ENCODE measurements around the gene KIRREL3.

Gene KIRREL3

DNA sequence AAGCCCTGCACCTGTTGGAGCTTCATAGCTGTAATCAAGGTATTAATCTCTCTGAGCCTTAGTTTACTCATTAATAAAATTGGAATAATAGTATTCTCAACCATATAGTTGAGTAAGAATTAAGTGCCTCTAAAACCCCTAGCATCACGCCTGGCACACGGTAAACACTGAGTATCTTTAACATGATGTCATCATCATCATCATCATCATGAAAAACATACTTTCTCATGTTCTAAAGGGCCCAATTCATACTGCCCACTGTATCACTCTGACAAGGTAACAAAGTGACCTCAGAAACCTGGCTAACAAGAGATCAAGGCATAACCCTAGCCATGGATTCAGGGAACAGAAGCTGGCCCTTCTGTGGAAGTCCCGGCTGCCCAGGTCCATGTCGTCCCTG is 58.4 kb downstream of the KIRREL3 start:
- no peak overlapping the region for H3K27ac ChIP-seq
- no peak for TF ChIP-seq ZFX (IDR thresholded peaks at IDR 0.05)
- TF ChIP-seq, protein P1, sequence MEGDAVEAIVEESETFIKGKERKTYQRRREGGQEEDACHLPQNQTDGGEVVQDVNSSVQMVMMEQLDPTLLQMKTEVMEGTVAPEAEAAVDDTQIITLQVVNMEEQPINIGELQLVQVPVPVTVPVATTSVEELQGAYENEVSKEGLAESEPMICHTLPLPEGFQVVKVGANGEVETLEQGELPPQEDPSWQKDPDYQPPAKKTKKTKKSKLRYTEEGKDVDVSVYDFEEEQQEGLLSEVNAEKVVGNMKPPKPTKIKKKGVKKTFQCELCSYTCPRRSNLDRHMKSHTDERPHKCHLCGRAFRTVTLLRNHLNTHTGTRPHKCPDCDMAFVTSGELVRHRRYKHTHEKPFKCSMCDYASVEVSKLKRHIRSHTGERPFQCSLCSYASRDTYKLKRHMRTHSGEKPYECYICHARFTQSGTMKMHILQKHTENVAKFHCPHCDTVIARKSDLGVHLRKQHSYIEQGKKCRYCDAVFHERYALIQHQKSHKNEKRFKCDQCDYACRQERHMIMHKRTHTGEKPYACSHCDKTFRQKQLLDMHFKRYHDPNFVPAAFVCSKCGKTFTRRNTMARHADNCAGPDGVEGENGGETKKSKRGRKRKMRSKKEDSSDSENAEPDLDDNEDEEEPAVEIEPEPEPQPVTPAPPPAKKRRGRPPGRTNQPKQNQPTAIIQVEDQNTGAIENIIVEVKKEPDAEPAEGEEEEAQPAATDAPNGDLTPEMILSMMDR (conservative IDR thresholded peaks at IDR 0.05), result no peak

DNA sequence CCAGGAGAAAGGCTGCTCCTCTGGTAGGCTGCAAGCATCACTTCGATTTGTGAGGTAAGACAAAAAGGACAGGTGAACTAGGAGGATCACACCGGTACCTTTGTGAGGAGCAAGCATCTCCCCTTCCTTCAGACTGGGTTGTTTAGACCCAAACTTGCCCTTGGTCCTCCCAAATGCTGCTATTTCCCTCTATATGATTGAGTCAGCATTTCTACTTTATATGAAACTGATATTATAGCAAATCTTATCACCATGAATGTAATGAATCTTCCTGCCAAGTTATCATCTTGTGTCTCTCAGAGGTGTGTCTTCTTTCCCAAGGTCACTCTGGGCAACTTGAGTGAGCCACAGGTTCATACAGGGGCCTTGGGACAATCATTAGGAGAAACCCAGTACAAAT is 61.0 kb downstream of the KIRREL3 start:
- TF ChIP-seq, protein P1 (conservative IDR thresholded peaks at IDR 0.05), result no peak
- TF ChIP-seq ZFX (IDR thresholded peaks at IDR 0.05), result no peak
- H3K27ac ChIP-seq, result no peak overlapping the region

DNA sequence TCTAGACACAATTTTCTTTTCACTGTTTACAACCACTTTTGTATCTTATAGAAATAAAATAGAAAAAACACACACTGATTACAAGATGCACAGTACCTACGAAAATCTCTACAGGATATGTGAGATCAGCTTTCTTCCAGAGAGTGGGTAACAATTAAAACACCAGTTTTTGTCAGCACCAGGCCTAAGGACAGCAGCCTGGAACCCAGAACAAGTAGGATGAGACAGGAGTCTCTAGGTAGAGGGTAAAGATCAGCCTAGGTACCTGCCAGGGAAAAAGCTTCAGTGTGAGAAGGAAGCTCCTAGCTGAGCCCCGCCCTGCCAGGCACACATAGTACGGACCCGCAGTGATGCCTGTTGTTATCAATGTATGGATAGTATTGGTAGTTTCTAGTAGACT is 61.9 kb downstream of the KIRREL3 start:
- H3K27ac ChIP-seq, result no peak overlapping the region
- TF ChIP-seq ZFX (IDR thresholded peaks at IDR 0.05), result no peak
- TF ChIP-seq, protein P1 (conservative IDR thresholded peaks at IDR 0.05), result no peak

DNA sequence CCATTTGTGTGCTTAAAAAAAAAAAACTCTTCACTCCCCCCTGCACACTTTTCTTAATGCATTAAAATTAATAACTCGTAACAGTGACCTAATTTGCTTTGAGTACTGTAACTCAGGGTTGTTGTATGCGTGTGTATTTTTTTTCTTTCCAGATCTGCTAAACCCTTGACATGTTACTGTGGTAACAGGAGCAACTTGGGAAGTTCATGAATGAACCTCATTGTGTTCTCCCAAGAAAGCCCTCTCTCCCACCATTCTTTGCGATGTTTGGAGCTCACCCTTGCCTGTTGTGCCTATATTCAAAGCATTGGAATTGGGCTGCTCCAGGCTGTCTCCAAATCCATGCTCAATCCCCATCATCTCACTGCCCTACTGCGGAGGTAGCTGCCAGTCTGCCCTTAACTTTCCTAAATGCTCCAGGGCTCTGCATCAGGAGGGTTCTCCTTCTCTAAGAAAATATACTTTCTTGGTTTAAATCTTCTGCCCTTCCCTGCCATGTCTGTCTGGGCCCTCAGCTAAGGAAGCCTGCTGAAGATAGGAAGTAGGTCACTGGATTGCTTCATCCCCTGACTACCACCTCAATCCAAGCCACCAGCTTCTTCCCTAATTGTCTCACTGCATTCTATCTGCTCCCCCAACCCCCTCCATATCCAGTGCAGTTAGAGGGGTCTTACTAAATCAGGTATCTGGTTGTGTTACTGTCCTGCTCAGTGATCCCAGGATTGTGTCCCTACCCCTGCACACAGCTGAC is 70.3 kb downstream of the KIRREL3 start:
- no peak overlapping the region for H3K27ac ChIP-seq
- TF ChIP-seq, protein P1 (conservative IDR thresholded peaks at IDR 0.05), result no peak
- no peak for TF ChIP-seq ZFX (IDR thresholded peaks at IDR 0.05)

- TF ChIP-seq ZFX (IDR thresholded peaks at IDR 0.05), result no peak
- TF ChIP-seq, protein P1 (conservative IDR thresholded peaks at IDR 0.05), result no peak
- no peak overlapping the region for H3K27ac ChIP-seq
Measured at GRCh38 chr11:126929179-126930061, 71.2 kb downstream of the KIRREL3 start.

- H3K27ac ChIP-seq, result no peak overlapping the region
- TF ChIP-seq ZFX (IDR thresholded peaks at IDR 0.05), result no peak
- TF ChIP-seq, protein P1 (conservative IDR thresholded peaks at IDR 0.05), result no peak
Measured at GRCh38 chr11:126927623-126928022, 72.9 kb downstream of the KIRREL3 start.

GRCh38 chr11:126926376-126926791 is 74.2 kb downstream of the KIRREL3 start:
- no peak overlapping the region for H3K27ac ChIP-seq
- TF ChIP-seq, protein P1 (conservative IDR thresholded peaks at IDR 0.05), result no peak
- TF ChIP-seq ZFX (IDR thresholded peaks at IDR 0.05), result no peak
